ENCODE results near the gene POU2F1.
A peak's percentile ranks its signal among the peaks of the same experiment; 100 is the strongest.

Gene POU2F1

DNA sequence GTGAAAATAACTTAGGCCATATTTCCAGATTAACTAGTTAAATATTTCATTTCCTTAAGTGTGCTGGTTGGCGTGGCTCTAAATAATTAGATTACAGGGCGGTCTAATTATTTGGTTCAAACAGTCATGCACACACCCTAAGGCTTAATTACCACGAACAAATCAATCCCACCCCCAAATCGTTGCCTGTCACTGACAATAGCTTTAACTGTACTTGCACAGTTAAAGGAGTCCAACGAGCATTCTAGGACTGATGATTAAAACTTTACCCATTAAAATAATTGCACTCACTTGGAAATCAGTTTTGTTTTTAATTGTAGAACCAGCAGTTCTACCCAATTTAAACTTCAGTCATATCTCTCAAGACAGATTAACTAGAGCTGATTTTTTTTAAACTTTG, 1.5 kb upstream of the POU2F1 start:
- Histone ChIP-seq H4K20me1 (ENCODE audit: low read depth, low read length) (no peaks in the 10 kb centered on the region), H3K9ac (ENCODE audit: low read length) (peak overlapping the region; percentile 96), H3K9me3 (ENCODE audit: insufficient read depth, low read length) (no peaks in the 10 kb centered on the region), H3K27ac (ENCODE audit: low read depth, low read length) (peak overlapping the region; percentile 99), H3K27me3 (ENCODE audit: low read length) (no peaks in the 10 kb centered on the region), H2AFZ (ENCODE audit: low read depth, low read length, severe bottlenecking) (peak overlapping the region; percentile 83), H3K4me3 (ENCODE audit: insufficient read depth, low read length, poor library complexity, severe bottlenecking) (peak overlapping the region; percentile 93), H3K36me3 (ENCODE audit: low read length) (no peaks in the 10 kb centered on the region), H3K9me2 (replicated peaks; ENCODE audit: insufficient read depth, low read length) (no peaks in the 10 kb centered on the region), H3F3A (ENCODE audit: insufficient read depth) (peaks cover 25% of the 10 kb centered on the region), H3K4me2 (ENCODE audit: low read depth, low read length, poor library complexity, severe bottlenecking) (peak overlapping the region; percentile 97), H3K79me2 (ENCODE audit: insufficient read depth, low read length) (no peaks in the 10 kb centered on the region)
- no peak for TF ChIP-seq EZH2phosphoT487 (conservative IDR thresholded peaks at IDR 0.05; ENCODE audit: low read length)
- TF ChIP-seq, protein P1, sequence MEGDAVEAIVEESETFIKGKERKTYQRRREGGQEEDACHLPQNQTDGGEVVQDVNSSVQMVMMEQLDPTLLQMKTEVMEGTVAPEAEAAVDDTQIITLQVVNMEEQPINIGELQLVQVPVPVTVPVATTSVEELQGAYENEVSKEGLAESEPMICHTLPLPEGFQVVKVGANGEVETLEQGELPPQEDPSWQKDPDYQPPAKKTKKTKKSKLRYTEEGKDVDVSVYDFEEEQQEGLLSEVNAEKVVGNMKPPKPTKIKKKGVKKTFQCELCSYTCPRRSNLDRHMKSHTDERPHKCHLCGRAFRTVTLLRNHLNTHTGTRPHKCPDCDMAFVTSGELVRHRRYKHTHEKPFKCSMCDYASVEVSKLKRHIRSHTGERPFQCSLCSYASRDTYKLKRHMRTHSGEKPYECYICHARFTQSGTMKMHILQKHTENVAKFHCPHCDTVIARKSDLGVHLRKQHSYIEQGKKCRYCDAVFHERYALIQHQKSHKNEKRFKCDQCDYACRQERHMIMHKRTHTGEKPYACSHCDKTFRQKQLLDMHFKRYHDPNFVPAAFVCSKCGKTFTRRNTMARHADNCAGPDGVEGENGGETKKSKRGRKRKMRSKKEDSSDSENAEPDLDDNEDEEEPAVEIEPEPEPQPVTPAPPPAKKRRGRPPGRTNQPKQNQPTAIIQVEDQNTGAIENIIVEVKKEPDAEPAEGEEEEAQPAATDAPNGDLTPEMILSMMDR (IDR thresholded peaks at IDR 0.05; ENCODE audit: insufficient read depth, low read length, poor library complexity, severe bottlenecking) = no peak

DNA sequence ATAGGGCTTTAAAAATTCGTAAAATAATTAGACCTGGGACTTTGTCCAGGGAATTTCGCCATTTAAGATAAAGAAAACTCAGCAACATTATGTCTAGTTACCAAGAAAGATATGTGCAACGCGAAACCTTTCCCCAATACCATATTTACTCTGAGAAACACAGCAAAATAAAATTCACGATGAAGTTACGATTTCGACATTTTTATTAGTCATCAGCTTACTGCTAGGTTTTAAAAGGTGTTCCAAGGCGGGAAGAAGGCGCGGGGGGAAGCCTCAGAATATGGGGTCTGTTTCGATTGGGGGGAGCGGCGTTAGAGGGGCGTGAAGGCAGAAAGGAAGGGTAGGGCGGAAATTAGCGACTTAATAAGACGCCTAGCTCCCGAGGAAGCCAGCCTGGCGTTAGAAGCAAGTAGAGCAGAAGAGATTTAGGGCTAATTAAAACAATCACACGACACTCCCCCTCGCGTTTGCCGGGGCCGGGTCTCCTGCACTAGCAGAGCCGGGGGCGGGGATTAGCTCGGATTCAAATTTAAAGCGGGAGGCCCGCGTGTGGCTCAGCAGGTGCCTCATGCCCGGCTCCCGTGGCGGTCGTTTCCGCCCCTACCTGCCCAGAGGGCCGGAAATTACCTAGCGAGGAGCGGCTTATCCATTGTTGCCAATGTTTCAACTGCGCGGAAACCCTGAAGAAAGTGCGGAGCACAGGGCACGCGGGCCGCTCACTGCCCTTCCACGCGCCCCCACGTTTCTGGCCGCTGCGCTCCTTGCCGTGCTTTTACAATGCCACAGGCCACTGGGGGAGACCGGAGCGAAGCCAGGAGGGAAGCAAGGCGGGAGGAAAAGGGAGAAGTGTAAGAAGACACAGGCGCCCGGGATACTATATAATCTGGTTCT, 795 bp upstream of the POU2F1 start:
- Histone ChIP-seq H3K4me3 (ENCODE audit: insufficient read depth, low read length, poor library complexity, severe bottlenecking) (peak overlapping the region; percentile 93), H3K9me3 (ENCODE audit: insufficient read depth, low read length) (no peaks in the 10 kb centered on the region), H4K20me1 (ENCODE audit: low read depth, low read length) (no peaks in the 10 kb centered on the region), H3K27ac (ENCODE audit: low read depth, low read length) (peak overlapping the region; percentile 99), H2AFZ (ENCODE audit: low read depth, low read length, severe bottlenecking) (peak overlapping the region; percentile 90), H3K4me2 (ENCODE audit: low read depth, low read length, poor library complexity, severe bottlenecking) (peak overlapping the region; percentile 97), H3K36me3 (ENCODE audit: low read length) (no peaks in the 10 kb centered on the region), H3F3A (ENCODE audit: insufficient read depth) (peaks cover 25% of the 10 kb centered on the region), H3K9ac (ENCODE audit: low read length) (peak overlapping the region; percentile 96), H3K9me2 (replicated peaks; ENCODE audit: insufficient read depth, low read length) (no peaks in the 10 kb centered on the region), H3K79me2 (ENCODE audit: insufficient read depth, low read length) (no peaks in the 10 kb centered on the region), H3K27me3 (ENCODE audit: low read length) (no peaks in the 10 kb centered on the region)
- TF ChIP-seq, protein P1 (IDR thresholded peaks at IDR 0.05; ENCODE audit: insufficient read depth, low read length, poor library complexity, severe bottlenecking) = no peak
- no peak for TF ChIP-seq EZH2phosphoT487 (conservative IDR thresholded peaks at IDR 0.05; ENCODE audit: low read length)

DNA sequence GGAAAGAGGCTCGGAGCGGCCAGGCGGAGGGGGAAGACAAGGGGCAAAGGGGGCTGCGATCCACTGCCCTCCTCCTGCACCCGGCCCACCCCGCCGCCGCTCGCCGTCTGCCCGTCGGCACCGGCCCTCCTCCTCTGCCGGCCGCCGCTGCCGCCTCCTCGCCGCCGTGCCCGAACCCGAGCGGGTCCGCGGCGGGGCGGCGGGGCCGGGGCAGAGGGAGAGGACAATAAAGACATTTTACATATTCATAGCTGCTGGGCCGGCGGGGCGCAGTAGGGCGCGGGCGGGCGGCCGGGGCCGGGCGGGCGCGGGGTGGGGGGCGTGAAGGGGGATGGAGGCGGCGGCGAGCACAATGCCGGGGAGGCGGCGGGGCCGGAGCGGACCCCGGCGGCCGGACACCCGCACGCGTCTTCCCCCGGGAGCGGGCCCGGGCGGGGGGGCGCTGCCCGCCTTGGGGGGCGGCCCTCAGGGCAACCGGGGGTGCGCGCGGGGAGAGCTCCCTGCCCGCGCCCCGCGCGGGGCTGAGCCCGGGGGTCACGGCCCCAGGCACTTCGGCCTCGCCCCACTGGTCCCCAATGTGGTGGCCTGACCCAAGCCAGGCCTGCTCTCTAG, 546 bp downstream of the POU2F1 start:
- Histone ChIP-seq H3K27ac (ENCODE audit: low read depth, low read length) (peak overlapping the region; percentile 82), H3F3A (ENCODE audit: insufficient read depth) (peaks cover 25% of the 10 kb centered on the region), H3K4me3 (ENCODE audit: insufficient read depth, low read length, poor library complexity, severe bottlenecking) (peak overlapping the region; percentile 60), H3K9ac (ENCODE audit: low read length) (peak overlapping the region; percentile 74), H2AFZ (ENCODE audit: low read depth, low read length, severe bottlenecking) (peak overlapping the region; percentile 52), H3K36me3 (ENCODE audit: low read length) (no peaks in the 10 kb centered on the region), H3K9me3 (ENCODE audit: insufficient read depth, low read length) (no peaks in the 10 kb centered on the region), H4K20me1 (ENCODE audit: low read depth, low read length) (no peaks in the 10 kb centered on the region), H3K27me3 (ENCODE audit: low read length) (no peaks in the 10 kb centered on the region), H3K79me2 (ENCODE audit: insufficient read depth, low read length) (no peaks in the 10 kb centered on the region), H3K4me2 (ENCODE audit: low read depth, low read length, poor library complexity, severe bottlenecking) (peak overlapping the region; percentile 65), H3K9me2 (replicated peaks; ENCODE audit: insufficient read depth, low read length) (no peaks in the 10 kb centered on the region)
- TF ChIP-seq, protein P1 (IDR thresholded peaks at IDR 0.05; ENCODE audit: insufficient read depth, low read length, poor library complexity, severe bottlenecking) = no peak
- TF ChIP-seq EZH2phosphoT487 (conservative IDR thresholded peaks at IDR 0.05; ENCODE audit: low read length) = no peak

Data from SU-DHL-6 (cell line).